NCI-H748 (cell line): ENCODE results near the gene AEBP1.

Experiments used
- DNase-seq: peaks from one replicate; lab custom pipeline; 2025; ENCODE audit not compliant: unreplicated experiment; lab: John Stamatoyannopoulos, UW

AEBP1 gene

GRCh38 chr7:44104860-44105771, 971 bp downstream of the AEBP1 start:
- no peak for DNase-seq

GRCh38 chr7:44105832-44106231, 1.7 kb downstream of the AEBP1 start:
- DNase-seq: no peak

DNA sequence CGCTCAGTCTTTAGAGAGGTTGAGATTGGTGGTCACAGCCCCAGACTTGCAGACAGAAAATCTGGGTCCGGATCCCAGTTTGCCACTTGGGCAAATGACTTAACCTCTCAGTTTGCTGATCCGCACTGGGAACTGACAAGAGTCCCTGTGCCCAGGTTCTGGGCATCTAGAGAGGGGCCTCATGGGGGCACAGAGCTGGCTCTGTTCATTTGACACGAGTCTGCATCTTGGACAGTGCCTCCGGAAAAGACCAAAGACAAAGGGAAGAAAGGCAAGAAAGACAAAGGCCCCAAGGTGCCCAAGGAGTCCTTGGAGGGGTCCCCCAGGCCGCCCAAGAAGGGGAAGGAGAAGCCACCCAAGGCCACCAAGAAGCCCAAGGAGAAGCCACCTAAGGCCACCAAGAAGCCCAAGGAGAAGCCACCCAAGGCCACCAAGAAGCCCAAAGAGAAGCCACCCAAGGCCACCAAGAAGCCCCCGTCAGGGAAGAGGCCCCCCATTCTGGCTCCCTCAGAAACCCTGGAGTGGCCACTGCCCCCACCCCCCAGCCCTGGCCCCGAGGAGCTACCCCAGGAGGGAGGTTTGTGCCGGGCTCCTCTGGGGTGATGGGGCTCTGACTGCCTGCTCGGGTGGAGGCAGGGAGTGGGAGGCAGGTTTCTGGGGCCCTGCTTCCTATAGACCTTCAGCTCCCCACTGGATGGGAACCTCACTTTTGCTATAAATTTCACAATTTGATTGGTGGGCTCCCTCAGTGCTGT, 2.3 kb downstream of the AEBP1 start:
- no peak for DNase-seq

DNA sequence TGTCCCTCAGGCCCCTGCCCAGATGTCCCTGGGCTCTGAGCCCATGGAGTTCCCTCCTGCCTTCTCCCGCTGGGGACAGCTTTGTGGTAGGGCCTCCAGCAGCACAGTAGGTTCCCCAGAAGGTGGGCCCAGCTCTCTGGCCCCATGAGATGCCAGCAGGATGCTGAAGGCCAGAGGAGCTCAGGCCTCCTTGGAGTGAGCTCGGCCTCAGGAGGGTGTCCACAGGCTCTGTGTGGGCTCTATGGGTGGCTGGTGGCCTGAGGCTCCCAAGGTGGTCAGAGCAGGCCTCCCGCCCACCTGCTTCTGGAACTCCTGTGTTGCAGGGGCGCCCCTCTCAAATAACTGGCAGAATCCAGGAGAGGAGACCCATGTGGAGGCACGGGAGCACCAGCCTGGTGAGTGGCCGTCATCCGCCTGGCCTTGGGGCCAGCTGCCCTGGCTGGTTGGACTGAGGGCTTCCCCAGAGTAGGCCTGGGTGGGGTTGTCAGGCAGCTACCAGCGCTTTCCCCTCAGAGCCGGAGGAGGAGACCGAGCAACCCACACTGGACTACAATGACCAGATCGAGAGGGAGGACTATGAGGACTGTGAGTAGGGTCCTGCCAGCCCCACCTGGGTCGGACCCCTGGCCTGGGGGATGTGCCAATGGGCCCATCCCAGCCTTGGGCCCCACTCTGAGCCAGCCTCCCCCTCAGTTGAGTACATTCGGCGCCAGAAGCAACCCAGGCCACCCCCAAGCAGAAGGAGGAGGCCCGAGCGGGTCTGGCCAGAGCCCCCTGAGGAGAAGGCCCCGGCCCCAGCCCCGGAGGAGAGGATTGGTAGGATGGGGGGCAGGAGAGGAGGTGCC, 3.2 kb downstream of the AEBP1 start:
- no peak for DNase-seq

GRCh38 chr7:44107961-44108767, 4.0 kb downstream of the AEBP1 start:
- no peak for DNase-seq

DNA sequence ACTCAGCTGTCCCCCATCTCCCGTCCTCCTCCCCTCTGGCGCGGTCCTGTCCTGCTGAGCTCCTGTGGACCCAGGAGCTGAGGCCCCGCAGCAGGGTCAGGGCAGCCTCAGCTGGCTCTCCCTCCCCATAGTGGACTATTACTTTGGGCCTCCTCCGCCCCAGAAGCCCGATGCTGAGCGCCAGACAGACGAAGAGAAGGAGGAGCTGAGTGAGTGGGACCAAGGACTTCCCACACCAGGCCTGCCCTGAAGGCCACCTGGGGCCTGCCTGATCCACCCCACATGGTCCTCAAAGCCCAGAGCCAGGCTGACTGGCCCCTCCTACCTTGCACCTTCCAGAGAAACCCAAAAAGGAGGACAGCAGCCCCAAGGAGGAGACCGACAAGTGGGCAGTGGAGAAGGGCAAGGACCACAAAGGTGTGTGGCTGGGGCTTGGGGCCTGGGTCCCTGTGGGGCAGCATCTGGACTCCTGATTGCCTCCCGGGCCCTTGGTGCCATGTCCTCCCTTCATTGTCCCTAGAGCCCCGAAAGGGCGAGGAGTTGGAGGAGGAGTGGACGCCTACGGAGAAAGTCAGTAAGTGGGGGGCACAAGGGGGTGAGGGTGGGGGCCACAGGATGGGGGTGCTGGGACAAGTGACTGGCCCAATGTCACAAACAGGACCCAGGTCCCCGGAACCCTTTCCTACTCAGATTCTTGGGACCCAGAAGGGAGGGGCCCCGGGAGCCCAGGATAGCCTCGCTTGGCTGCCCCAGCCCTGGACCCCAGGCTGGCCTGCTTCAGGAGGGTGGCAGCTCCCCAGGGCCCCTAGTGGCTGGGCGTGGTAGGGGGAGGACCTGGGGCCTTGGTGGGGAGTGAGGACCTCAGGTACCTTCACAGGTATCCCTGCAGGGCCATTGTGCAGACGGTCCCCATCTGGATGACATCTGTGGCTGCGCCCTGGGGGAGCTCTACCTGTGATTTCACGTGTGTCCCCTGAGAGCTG, 4.9 kb downstream of the AEBP1 start:
- no peak for DNase-seq

GRCh38 chr7:44109991-44110390, 5.8 kb downstream of the AEBP1 start:
- DNase-seq: no peak

DNA sequence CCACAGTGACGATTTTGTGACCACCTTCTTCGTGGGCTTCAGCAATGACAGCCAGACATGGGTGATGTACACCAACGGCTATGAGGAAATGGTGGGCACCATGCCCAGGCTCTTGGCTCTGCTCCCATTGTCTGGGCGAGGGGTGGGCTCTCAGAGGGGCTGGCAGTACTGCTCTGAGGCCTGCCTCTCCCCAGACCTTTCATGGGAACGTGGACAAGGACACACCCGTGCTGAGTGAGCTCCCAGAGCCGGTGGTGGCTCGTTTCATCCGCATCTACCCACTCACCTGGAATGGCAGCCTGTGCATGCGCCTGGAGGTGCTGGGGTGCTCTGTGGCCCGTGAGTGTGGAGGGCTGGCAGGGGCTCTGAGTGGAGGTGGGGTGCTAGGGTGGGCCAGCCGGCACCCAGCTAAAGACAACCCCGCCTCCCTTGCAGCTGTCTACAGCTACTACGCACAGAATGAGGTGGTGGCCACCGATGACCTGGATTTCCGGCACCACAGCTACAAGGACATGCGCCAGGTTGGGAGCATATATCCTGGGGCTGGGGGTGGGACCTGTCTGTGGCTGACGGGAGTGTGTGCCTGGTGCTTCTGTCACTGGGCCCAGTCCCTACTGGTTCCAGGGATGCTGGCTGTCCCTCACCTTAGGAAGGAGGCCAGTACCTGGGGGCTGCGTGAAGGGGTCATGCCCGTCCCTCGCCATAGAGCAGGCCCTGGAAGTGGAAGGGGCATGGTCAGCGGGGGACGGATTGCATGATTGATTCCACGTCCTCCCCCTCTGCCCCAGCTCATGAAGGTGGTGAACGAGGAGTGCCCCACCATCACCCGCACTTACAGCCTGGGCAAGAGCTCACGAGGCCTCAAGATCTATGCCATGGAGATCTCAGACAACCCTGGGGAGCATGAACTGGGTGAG, 6.8 kb downstream of the AEBP1 start:
- DNase-seq: no peak

DNA sequence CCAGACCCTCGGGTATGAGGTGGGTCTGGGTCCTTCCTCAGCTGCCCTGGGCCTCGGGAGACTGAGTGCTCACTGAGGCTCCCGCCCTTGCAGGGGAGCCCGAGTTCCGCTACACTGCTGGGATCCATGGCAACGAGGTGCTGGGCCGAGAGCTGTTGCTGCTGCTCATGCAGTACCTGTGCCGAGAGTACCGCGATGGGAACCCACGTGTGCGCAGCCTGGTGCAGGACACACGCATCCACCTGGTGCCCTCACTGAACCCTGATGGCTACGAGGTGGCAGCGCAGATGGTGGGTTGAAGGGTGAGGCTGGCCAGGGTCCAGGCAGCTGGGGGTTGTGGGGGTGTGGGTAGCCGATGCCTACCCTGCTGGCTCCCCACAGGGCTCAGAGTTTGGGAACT, 7.6 kb downstream of the AEBP1 start:
- peak; percentile 42 for DNase-seq

- peak; percentile 58 for DNase-seq
Observed at GRCh38 chr7:44112231-44112996, 8.3 kb downstream of the AEBP1 start.

- peak; percentile 53 for DNase-seq
Observed at GRCh38 chr7:44112997-44113763, 9.0 kb downstream of the AEBP1 start.

GRCh38 chr7:44113764-44114354, 9.7 kb downstream of the AEBP1 start:
- DNase-seq: no peak

DNA sequence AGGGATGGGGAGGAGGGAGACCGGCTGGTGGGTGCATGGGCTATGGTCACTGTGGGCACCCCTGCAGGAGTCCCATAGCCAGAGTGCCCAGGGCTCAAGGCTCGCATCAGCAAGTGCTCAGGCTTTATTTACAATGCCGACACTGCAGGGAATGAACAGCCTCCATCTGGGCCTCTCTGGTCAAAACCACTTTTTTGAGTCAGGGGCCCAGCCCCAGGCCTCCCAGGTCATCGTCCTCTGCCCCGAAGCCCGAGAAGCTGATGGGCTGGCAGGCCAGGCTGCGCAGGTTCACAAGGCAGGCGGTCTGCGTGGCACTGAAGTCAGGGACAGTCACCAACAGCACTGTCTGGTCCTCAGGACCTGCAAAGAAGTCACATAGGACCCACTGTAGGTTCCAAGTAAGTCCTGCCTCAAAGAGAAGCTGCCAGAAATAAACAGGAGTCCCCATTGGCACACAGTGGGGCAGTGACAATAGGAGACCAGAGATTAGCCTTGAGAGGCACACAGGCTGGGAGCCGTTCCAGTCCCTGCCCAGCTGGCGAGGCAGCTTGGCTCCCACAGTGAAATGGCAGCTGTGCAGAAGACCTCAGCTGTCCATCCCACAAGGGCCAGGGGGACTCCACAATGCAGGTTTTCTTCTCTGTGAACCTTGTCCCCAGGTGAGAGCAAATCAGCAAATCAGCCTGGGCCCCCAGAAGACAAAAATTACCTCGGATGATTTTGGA, 10.6 kb downstream of the AEBP1 start:
- no peak for DNase-seq

- no peak for DNase-seq
Observed at GRCh38 chr7:44116087-44116788, 12.1 kb downstream of the AEBP1 start.
